ENCODE data around the gene FOXN1.

The FOXN1 gene

DNA sequence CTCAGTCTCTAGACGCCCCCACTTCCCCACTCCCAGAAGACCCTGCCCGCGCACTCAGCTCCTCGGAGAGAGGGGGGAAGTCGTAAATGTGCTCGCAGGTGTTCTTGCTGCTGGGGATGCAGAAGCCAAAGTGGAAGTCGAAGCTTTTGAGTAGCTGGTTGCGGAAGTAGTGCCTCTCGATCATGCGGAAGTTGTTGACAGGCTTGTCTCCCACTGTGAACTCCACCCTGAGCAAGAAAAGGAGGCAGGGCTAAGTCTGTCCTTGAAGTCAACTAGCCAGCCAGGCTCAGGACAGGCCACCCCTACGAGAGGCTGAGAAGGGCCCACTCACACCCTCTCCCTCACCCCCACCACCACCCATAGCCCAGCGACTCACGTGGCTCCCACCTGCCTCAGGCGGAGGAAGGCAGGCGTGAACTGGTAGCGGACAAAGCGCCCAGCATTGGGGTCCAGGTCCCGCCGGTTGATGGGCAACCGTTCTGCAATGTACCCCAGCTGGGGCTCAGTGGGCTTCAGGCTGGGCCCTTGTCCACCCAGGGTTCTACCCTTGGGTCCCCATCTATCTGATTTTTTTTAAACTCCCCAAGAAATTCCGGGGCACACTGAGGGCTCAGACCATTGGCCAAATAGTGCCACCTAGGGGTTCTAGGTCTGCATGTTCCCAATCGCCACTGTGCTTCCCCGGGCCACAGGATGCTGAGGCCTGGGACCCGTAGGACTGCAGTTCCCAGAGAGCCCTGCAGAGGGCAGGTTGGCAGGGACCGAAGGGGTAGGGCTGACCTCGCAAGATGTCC, 41.7 kb downstream of the FOXN1 start:
- peak; percentile 28 for DNase-seq (ENCODE audit: low read depth)

DNA sequence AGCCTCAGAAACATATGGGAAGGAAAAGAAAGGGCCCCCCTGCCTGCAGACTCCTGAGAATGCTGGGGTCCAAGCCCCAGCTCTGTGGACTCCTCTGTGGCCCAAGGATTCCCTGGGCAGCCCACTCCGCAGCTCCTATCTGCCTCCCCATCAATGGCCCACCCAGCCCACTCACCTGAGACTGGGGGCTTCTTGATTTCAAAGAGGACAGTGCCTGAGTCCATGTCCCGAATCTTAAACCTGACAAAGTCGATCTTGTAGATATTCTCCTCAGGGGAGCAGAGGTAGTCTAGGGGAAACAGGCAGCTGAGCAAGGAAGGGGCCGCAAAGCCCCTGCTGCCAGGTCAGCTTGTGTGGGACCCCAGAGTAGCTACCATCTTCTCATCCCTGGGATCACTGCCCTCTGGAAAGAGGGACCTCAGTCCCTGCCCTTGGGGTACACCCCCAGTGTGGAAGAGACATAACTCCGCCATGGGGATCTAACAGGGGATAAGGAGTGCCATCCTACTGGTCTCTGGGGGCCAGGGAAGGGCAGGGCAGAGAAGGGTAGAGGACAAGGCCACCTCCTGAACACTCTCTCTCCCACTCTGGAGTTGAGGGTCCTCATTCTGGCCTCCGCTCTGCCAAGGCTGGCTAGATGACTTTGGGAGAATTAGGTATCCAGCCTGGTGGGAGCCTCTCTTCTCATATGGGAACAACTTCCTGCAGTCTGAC, 42.4 kb downstream of the FOXN1 start:
- DNase-seq (ENCODE audit: low read depth), result no peak

DNA sequence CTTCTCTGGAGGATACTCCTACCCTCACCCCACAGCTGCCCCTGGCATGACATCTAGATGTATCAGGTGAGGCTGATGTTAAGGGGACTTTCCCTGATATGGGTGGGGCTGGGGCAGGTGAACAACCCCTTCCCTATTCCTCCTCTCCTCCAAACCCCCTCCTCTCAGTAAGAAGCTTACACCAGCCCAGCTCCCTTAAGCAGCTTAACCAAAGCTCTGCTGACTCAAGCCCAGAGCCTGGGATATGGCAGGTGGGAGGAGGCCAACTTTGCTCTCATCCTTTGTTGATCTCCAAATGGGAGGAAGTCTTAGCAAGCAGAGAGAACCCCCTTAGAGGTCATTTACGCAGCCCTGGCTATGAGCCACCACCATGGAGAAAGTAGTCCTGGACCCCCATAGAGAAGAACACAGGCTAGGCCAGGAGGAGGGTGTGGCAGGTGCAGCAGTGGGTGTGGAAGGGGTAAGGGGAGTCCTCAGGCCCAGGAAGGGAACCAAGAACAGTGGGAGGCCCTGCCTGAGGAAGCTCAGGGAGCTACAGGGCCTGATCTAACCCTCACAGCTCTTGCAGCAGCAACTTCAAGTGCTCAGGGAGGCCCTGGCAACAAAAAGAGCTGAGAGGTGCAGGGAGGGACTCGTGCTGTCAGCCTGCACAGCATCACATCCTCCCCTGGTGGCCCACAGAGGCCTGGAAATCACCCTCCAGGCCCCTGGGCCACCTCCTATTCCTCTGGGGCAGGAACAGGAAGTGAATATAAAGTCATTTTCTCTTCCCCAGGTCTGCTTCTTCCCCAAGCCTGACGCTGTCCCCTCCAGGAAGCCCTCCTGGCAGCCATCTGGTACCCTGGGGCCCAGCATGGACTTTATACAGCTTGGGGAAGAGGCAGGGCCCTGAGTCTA, 43.3 kb downstream of the FOXN1 start:
- DNase-seq (ENCODE audit: low read depth), result peak; percentile 42

DNA sequence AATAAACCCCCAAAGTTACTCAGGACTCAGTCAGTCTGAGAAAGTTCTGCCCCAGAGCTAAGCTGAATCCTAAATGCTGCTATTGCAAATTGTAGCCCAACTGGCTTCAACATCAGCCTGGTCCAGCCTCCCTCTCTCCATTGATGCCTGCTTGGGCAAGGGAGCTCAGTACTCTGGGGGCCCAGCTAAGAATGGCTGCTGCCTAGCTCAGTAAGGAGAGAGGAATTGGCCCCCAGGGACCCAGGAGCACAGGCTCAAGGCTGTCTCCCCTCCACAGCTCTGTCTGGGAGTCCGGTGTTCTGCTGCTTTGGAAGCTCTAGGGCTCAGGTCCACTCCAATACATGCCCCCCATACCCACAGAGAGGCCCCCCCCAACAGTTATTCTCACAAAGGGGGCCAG, 44.7 kb downstream of the FOXN1 start:
- DNase-seq (ENCODE audit: low read depth), result no peak

- DNase-seq (ENCODE audit: low read depth), result no peak
Observed at GRCh38 chr17:28551421-28552175, 45.5 kb downstream of the FOXN1 start.

- peak; percentile 74 for DNase-seq (ENCODE audit: low read depth)
Observed at GRCh38 chr17:28552176-28552999, 46.2 kb downstream of the FOXN1 start, which contains the start of gene UNC119. Gene UNC119, minus strand, starts transcription at chr17:28552624. Its CDS starts 67 bp downstream, at chr17:28552557.

DNA sequence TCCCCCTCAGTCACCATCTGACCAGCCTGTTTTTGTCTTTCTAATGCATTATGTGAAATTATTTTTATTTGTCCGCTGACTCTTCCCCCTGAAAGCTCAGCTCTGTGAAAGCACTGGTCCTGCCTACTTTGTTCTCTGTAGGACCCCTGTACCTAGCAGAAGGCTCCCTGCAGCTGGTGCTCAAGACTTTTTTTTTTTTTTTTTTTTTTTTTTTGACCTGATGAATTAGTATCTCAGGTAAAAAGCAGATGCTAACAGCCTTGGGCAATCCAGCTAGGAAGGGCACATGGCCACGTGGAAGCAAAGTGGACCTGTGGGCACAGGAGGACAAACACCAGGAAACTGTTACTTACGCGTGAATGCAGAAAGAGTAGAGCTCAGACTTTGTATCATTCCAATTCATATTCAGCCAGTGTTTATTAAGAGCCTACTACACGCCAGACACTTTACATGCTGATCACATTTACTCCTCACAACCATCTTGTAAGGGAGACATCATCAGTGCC, 46.9 kb downstream of the FOXN1 start:
- DNase-seq (ENCODE audit: low read depth), result no peak

- no peak for DNase-seq (ENCODE audit: low read depth)
Observed at GRCh38 chr17:28554565-28554964, 48.4 kb downstream of the FOXN1 start.

DNA sequence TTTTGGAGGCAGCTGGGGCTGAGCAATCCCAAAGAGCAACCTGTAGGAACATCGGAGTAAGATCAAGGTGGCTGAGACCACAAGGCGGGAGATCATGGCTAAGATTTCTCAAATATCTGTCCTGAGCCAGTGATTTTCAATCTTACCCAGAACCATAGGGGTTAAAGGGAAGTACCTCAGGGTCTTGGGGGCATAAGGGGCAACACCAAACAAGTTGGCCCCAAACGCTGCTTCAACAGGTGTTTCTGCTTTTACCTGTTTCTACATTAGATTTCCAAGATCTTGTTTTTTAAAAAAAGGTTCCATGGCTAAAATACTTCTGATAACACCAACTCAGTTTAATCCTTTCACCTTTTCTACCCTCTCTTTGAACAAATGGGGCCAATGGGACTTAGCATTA, 48.9 kb downstream of the FOXN1 start:
- DNase-seq (ENCODE audit: low read depth), result no peak

GRCh38 chr17:28563475-28563874, 57.3 kb downstream of the FOXN1 start:
- DNase-seq (ENCODE audit: low read depth), result no peak

DNA sequence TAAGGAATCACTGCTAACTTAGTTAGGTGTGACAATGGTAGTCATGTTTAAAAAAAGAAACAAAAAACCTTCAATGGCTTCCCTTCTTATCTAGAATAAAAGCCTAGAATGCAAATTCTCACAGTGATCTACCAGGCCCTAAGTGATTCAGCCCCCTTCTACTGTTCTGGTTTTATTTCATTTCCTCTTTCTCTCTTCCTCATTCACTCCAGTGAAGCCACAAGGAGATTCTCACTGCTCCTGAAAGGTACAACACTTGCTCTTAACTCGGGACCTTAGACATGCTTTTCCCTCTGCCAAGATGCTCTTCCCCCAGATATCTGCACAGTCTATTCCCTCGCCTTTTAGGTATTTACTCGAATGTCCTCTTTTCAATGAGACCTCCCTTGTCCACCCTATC, 61.5 kb downstream of the FOXN1 start:
- no peak for DNase-seq (ENCODE audit: low read depth)

- no peak for DNase-seq (ENCODE audit: low read depth)
Observed at GRCh38 chr17:28569446-28569845, 63.3 kb downstream of the FOXN1 start.

- DNase-seq (ENCODE audit: low read depth), result peak; percentile 18
Observed at GRCh38 chr17:28570716-28571360, 64.7 kb downstream of the FOXN1 start.

DNA sequence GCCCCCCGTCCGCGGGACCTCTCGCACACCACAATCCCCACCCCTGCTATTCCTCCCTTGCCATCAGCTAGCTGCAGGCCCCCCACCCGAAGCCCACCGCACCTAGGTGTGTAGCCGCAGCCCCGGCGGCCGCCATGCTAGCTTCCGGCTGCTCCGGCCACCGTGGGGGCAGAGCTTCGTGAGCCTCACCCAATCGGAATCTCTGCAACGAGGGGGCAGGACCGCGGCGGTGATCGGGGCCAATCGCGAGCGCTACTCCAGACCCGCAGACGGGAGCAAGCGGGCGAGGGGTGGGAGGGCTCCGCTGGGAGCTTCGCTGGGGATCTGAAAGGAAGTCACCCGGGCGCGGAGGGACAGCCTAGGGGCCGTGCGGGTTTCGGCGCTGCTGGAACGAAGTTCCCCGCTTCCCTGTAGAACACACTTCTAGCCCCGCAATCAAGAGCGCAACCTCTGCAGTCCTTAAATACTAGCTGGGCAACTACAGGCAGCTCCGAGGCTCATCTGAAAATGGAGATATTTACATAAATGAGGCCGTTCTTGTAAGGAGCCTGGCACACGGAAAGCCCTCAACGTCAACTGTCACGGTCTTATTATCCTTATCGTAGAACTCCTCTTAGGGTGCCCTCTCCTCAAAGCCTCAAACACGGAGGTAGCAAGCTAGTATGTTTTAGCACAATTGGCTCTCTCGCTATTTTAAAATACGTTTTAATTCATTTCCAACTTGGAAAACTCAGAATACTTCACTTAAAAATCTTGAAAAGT, 65.4 kb downstream of the FOXN1 start, which contains the start of gene PIGS:
PIGS (minus strand) TSS at position 164 of the 762 bp plus-strand sequence; CDS start at position 136, 28 bp downstream.
- DNase-seq (ENCODE audit: low read depth), result peak; percentile 86

GRCh38 chr17:28572259-28573039, 66.3 kb downstream of the FOXN1 start:
- no peak for DNase-seq (ENCODE audit: low read depth)

DNA sequence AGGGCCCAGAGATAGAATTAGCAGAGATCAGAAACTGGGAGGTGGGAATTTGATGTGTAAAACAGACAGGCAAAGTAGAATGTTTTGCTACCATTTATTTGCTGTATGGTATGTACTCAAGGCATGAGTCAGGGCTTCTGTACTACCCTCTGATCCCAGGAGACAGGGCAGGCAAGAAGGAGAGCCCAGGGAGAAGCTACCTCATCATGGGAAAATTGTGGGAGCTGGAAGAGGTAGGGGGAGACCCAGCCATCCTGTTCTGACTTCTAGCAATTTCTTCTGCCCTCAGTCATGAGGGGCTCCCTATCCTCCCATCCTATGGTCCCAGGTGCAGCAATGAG, 66.9 kb downstream of the FOXN1 start:
- no peak for DNase-seq (ENCODE audit: low read depth)

DNA sequence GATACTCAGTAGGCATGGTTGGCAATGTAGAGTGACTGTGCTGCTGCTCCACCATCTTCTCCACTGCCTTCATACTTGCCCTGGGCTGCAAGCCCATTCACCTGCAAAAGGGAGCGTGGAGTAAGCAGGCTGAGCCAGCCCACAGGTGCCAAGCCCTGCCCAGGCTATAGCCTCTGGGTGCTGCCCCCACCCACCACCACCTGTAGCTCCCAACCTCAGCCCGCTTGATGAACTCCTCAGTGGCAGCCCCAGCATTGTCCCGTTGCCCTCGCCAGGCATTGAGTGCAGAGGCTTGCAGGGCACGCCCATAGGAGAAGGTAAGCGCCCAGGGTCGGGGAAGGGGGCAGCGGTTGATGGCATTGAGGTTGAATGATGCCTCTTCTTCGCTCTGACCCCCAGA, 67.4 kb downstream of the FOXN1 start:
- DNase-seq (ENCODE audit: low read depth), result no peak

DNA sequence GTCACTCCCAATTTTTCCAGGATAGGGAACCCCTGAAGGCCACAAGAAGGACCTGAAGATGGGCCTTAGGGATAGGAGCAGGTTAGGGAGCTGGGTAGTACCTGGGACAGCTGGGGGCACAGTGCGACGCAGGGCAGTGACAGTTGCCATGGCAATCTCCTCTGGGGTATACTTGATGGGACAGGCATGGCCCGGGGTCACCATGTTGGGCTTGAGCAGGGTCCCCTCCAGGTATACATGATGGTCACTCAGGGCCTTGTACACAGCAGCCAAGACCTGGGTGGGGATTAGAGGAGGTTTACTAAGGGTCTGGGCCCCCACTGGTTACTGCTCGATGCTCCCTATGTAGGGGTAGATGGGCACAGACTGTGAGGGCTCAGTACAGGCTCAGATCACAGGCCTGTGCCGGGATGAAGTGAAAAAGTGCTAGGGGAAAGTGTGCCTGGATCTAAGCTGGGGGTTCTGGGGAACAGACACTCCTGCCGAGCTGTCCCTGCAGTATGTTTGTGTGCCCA, 67.9 kb downstream of the FOXN1 start:
- DNase-seq (ENCODE audit: low read depth), result no peak
